K562 (cell line): Measurements from ENCODE around the gene SLC9A3. TPM values are rescaled to one million over a fixed set of nuclear protein-coding genes. Genes with fewer than 3 reads are reported as not detected.
A peak's percentile ranks its signal among the peaks of the same experiment; 100 is the strongest.

Experiments used
- BHLHE40 ChIP-seq: IDR thresholded peaks from 2 replicates; pipeline ENCODE4 v1.6.1; 2011; ENCODE audit warnings: low read length, improper control_type of control experiment
- BRF1 ChIP-seq: IDR thresholded peaks from 3 replicates; pipeline ENCODE4 v1.6.1; 2011; ENCODE audit warnings: borderline replicate concordance, mild to moderate bottlenecking; ENCODE audit not compliant: insufficient read length; ENCODE audit errors: extremely low read depth
- CTBP1 ChIP-seq: fragments of 450-650 bp; IDR thresholded peaks from 2 replicates; pipeline ENCODE4 v1.6.1; 2016; ENCODE audit warnings: borderline replicate concordance
- EGR1 ChIP-seq: fragments of 450-650 bp; conservative IDR thresholded peaks from 2 replicates; pipeline ENCODE4 v1.6.1; 2017; ENCODE audit warnings: mild to moderate bottlenecking
- GATAD2B ChIP-seq: fragments of 450-650 bp; IDR thresholded peaks from 2 replicates; pipeline ENCODE4 v1.6.1; 2017; ENCODE audit warnings: mild to moderate bottlenecking, borderline replicate concordance
- HNRNPK ChIP-seq: fragments of 200-400 bp; formaldehyde crosslinking; IDR thresholded peaks from one replicate; pipeline ENCODE4 v1.6.1; 2018; ENCODE audit warnings: mild to moderate bottlenecking, low read depth, low read length; ENCODE audit not compliant: poor library complexity, severe bottlenecking
- JUND ChIP-seq, 2 experiments: IDR thresholded peaks; 2 replicates in 1 of 2; 3 replicates in 1 of 2; pipeline ENCODE4 v1.6.1; 2011; ENCODE audit warnings: borderline replicate concordance in 2 of 2, low read depth in 2 of 2, low read length in 2 of 2, improper control_type of control experiment in 1 of 2, missing biosample characterization in 1 of 2, missing genetic modification characterization in 1 of 2, missing genetic modification reagents in 1 of 2
- MAFF ChIP-seq: IDR thresholded peaks from 2 replicates; pipeline ENCODE4 v1.6.1; 2012; ENCODE audit warnings: low read length, improper control_type of control experiment
- MYBL2 ChIP-seq, 2 experiments: fragments of 450-650 bp in 1 of 2; sonication (generic) in 1 of 2; formaldehyde crosslinking in 1 of 2; IDR thresholded peaks; 2 replicates each; pipeline versions ENCODE4 v1.6.1 to v1.8.1; 2017 to 2022; ENCODE audit warnings: borderline replicate concordance in 1 of 2, inconsistent platforms in 1 of 2, low read depth in 1 of 2, mild to moderate bottlenecking in 1 of 2, missing genetic modification reagents in 1 of 2, moderate library complexity in 1 of 2
- MYC ChIP-seq, 2 experiments: fragments of 250-450 bp in 1 of 2; sonication (Bioruptor Pico) in 1 of 2; IDR thresholded peaks; 2 replicates each; pipeline versions ENCODE4 v1.5.1 to v1.6.1; 2012 to 2021; ENCODE audit warnings: low read depth in 2 of 2, borderline replicate concordance in 1 of 2, improper control_type of control experiment in 1 of 2, low read length in 1 of 2, mild to moderate bottlenecking in 1 of 2, moderate library complexity in 1 of 2
- NCOA4 ChIP-seq: fragments of 450-650 bp; IDR thresholded peaks from 2 replicates; pipeline ENCODE4 v1.6.1; 2018; ENCODE audit warnings: mild to moderate bottlenecking; ENCODE audit not compliant: partially characterized antibody
- PCBP2 ChIP-seq: fragments of 200-400 bp; formaldehyde crosslinking; IDR thresholded peaks from 2 replicates; pipeline ENCODE4 v1.6.1; 2018; ENCODE audit warnings: low read length, low read depth, mild to moderate bottlenecking, moderate library complexity; ENCODE audit not compliant: poor library complexity, severe bottlenecking
- RAD21 ChIP-seq, 2 experiments: fragments of 250-450 bp in 1 of 2; fragments of 450-650 bp in 1 of 2; sonication (Bioruptor Pico) in 1 of 2; formaldehyde crosslinking in 1 of 2; IDR thresholded peaks in 1 of 2; conservative IDR thresholded peaks in 1 of 2; 2 replicates each; pipeline versions ENCODE4 v1.4.0 to v1.8.0; 2020 to 2022; ENCODE audit warnings: mild to moderate bottlenecking in 2 of 2, moderate library complexity in 1 of 2
- RBM17 ChIP-seq: fragments of 200-400 bp; formaldehyde crosslinking; IDR thresholded peaks from 2 replicates; pipeline ENCODE4 v1.6.1; 2017; ENCODE audit warnings: low read depth, mild to moderate bottlenecking, low read length, borderline replicate concordance
- SOX6 ChIP-seq: fragments of 450-650 bp; IDR thresholded peaks from 2 replicates; pipeline ENCODE4 v1.6.1; 2014; ENCODE audit warnings: mild to moderate bottlenecking
- STAT5A ChIP-seq: IDR thresholded peaks from 2 replicates; pipeline ENCODE4 v1.6.1; 2012; ENCODE audit warnings: low read length, inconsistent platforms, borderline replicate concordance
- TAF9B ChIP-seq: fragments of 450-650 bp; IDR thresholded peaks from 2 replicates; pipeline ENCODE4 v1.6.1; 2018; ENCODE audit warnings: mild to moderate bottlenecking; ENCODE audit not compliant: partially characterized antibody
- polyA plus RNA-seq, 8 experiments: library from polyadenylated mRNA; depleted of rRNA in 4 of 8; stranded (reverse) in 5 of 8; unstranded in 3 of 8; fragments of >200 nt; fragmentation: Nextera tagmentation in 2 of 8; fragmentation: Illumina TruSeq in 1 of 8; extraction: Ambion mirVana in 2 of 8; extraction: Trizol in 1 of 8; gene quantifications; 2 replicates each; pipeline versions ENCODE4 v1.2.1 to v1.2.3, GENCODE V29; 2011 to 2014; ENCODE audit warnings: inconsistent platforms in 1 of 8, missing spikeins in 1 of 8
- total RNA-seq, 7 experiments: library from RNA; depleted of rRNA in 6 of 7; stranded (reverse); fragments of >200 nt in 6 of 7; fragmentation: Illumina TruSeq in 2 of 7; extraction: Trizol in 2 of 7; gene quantifications; 2 replicates each; pipeline versions ENCODE4 v1.2.1 to v1.2.3, GENCODE V29; 2011 to 2021; ENCODE audit warnings: low replicate concordance in 1 of 7
- TF ChIP-seq, protein P1 (sequence below): fragments of 250-450 bp; sonication (Bioruptor Pico); IDR thresholded peaks from 2 replicates; pipeline ENCODE4 v1.8.0; 2022; ENCODE audit warnings: moderate library complexity, mild to moderate bottlenecking, inconsistent platforms
- TF ChIP-seq, protein P2 (sequence below): fragments of 250-450 bp; sonication (Bioruptor Pico); IDR thresholded peaks from 2 replicates; pipeline ENCODE4 v1.5.0; 2021; ENCODE audit warnings: mild to moderate bottlenecking, borderline replicate concordance
- TF ChIP-seq, protein P3 (sequence below): IDR thresholded peaks from 2 replicates; pipeline ENCODE4 v1.6.1; 2014; ENCODE audit warnings: antibody characterized with exemption

Gene SLC9A3
- total and polyA plus RNA-seq, 9 of the 15 experiments (the other 6 are each of a cell fraction or from before 2014, with no cell fraction given): 1.5 to 5.8 (median 3.7) TPM; not detected in 2

DNA sequence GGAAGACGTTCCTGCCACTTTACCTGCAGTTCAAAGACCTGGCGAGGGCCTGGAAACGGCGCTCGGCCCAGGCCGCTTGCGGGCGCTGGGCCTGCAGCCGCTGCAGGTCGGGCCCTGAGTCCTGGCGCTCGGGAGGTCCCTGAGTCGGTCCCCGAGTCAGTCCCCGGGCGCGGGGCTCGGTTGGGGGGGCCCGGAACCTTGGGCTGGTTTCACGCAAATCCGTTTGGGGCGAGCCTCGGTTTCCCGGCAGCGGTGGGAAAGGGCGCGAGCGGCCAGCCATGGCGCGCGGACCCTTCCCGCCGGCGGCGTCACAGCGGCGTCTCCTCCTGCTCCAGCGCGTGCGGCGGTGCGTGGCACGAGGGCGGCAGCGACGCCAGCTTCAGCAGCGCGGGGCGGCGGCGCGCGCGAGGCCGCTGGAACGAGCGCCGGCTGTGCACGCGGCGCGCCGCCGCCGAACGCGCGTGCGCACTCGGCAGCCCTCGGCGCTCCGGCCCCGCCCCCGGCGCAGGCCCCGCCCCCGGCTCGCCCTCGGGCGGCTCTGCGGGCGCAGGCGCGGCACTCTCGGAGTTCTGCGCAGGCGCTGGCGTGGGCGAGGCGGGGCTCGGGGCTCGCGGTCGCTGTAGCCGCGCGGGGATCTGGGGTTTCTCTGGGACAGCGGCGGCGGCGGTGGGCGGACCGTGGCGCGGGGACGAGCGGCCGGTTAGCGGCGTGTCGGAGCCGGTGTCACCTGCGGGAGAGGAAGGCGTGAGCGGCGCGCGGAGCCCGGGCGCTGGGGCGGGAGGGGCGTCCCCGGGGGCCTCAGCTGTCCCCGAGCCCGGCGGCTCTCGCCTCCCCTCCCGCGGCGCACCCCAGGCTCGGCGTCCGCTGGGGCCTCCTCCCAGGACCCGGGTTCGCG lies 51.3 kb downstream of the SLC9A3 start (continued):
- TF ChIP-seq PCBP2: no peak
- TF ChIP-seq JUND (IDR thresholded peaks at IDR 0.05; ENCODE audit: borderline replicate concordance, low read depth, low read length): no peak; the same call in 1 of the 2 replicates
- no peak; the same call in 2 of the 3 replicates for TF ChIP-seq JUND (tag; IDR thresholded peaks at IDR 0.05; ENCODE audit: borderline replicate concordance, low read depth, low read length)
- no peak for TF ChIP-seq MYBL2 (IDR thresholded peaks at IDR 0.05; ENCODE audit: low read depth)
- no peak for TF ChIP-seq MYBL2 (CRISPR knock-in tag; IDR thresholded peaks at IDR 0.05; ENCODE audit: borderline replicate concordance)
- TF ChIP-seq STAT5A: no peak
- no peak; a peak in 1 of 4 replicates for TF ChIP-seq RAD21 (CRISPR knock-in tag; conservative IDR thresholded peaks at IDR 0.05 in 1 of 2, IDR thresholded peaks at IDR 0.05 in 1 of 2)
- TF ChIP-seq NCOA4: no peak
- no peak for TF ChIP-seq MAFF
- TF ChIP-seq BHLHE40: peak; percentile 91
- peak; percentile 41; the same call in 1 of the 2 replicates for TF ChIP-seq GATAD2B
- TF ChIP-seq, protein P1, sequence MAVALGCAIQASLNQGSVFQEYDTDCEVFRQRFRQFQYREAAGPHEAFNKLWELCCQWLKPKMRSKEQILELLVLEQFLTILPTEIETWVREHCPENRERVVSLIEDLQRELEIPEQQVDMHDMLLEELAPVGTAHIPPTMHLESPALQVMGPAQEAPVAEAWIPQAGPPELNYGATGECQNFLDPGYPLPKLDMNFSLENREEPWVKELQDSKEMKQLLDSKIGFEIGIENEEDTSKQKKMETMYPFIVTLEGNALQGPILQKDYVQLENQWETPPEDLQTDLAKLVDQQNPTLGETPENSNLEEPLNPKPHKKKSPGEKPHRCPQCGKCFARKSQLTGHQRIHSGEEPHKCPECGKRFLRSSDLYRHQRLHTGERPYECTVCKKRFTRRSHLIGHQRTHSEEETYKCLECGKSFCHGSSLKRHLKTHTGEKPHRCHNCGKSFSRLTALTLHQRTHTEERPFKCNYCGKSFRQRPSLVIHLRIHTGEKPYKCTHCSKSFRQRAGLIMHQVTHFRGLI: peak; percentile 68; the same call in 1 of the 2 replicates
- no peak for TF ChIP-seq TAF9B
- TF ChIP-seq RBM17: no peak
- no peak for TF ChIP-seq HNRNPK
- peak; percentile 41; the same call in 1 of the 2 replicates for TF ChIP-seq EGR1
- no peak; the same call in 1 of the 2 replicates for TF ChIP-seq CTBP1
- TF ChIP-seq, protein P2, sequence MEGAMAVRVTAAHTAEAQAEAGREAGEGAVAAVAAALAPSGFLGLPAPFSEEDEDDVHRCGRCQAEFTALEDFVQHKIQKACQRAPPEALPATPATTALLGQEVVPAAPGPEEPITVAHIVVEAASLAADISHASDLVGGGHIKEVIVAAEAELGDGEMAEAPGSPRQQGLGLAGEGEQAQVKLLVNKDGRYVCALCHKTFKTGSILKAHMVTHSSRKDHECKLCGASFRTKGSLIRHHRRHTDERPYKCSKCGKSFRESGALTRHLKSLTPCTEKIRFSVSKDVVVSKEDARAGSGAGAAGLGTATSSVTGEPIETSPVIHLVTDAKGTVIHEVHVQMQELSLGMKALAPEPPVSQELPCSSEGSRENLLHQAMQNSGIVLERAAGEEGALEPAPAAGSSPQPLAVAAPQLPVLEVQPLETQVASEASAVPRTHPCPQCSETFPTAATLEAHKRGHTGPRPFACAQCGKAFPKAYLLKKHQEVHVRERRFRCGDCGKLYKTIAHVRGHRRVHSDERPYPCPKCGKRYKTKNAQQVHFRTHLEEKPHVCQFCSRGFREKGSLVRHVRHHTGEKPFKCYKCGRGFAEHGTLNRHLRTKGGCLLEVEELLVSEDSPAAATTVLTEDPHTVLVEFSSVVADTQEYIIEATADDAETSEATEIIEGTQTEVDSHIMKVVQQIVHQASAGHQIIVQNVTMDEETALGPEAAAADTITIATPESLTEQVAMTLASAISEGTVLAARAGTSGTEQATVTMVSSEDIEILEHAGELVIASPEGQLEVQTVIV (CRISPR knock-in tag): no peak
- TF ChIP-seq SOX6: no peak
- no peak for TF ChIP-seq BRF1
- TF ChIP-seq, protein P3, sequence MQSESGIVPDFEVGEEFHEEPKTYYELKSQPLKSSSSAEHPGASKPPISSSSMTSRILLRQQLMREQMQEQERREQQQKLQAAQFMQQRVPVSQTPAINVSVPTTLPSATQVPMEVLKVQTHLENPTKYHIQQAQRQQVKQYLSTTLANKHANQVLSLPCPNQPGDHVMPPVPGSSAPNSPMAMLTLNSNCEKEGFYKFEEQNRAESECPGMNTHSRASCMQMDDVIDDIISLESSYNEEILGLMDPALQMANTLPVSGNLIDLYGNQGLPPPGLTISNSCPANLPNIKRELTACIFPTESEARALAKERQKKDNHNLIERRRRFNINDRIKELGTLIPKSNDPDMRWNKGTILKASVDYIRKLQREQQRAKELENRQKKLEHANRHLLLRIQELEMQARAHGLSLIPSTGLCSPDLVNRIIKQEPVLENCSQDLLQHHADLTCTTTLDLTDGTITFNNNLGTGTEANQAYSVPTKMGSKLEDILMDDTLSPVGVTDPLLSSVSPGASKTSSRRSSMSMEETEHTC: no peak
- peak; percentile 92 for TF ChIP-seq MYC (IDR thresholded peaks at IDR 0.05; ENCODE audit: low read depth, low read length)
- TF ChIP-seq MYC (CRISPR knock-in tag; IDR thresholded peaks at IDR 0.05; ENCODE audit: borderline replicate concordance, low read depth): no peak
